Stimulated activated CD4-positive, alpha-beta T cell treated with anti-CD3 and anti-CD28 coated beads, Interleukin-2, amount 100 ng/mL, for 48 hours (primary cell): ENCODE results near the gene PTDSS2.

ENCODE experiments used
- DNase-seq, 2 donors: peaks; one replicate each; pipeline ENCODE4 v3.0.0-alpha.2; 2020

PTDSS2 gene

GRCh38 chr11:533586-534395 is 83.7 kb downstream of the PTDSS2 start:
- DNase-seq, result no peak

- DNase-seq, result peak in 1 of 2 donors; percentile 37
Observed at GRCh38 chr11:534396-535209, 84.5 kb downstream of the PTDSS2 start.

- no peak for DNase-seq
Observed at GRCh38 chr11:535210-535518, 85.1 kb downstream of the PTDSS2 start.

GRCh38 chr11:535519-536454 is 85.7 kb downstream of the PTDSS2 start, which contains the start of gene HRAS:
Gene HRAS (minus strand): TSS chr11:535576.
- peak; percentile 95 to 97 for DNase-seq

GRCh38 chr11:536841-537621 is 87.0 kb downstream of the PTDSS2 start, which contains the start of gene LRRC56:
Gene LRRC56 (plus strand): TSS chr11:537527. CDS start chr11:540685, 3,158 bp downstream.
- peak; percentile 87 to 89 for DNase-seq

GRCh38 chr11:537622-538430 is 87.7 kb downstream of the PTDSS2 start:
- no peak for DNase-seq

GRCh38 chr11:538431-539051 is 88.5 kb downstream of the PTDSS2 start:
- DNase-seq, result no peak

- DNase-seq, result no peak
Observed at GRCh38 chr11:539971-540481, 89.9 kb downstream of the PTDSS2 start.
